Cerebellar cortex (tissue), 1 donor: ENCODE results near the gene PTPRC.
A peak's percentile ranks its signal among the peaks of the same experiment; 100 is the strongest.

Experiments used
- DNase-seq: peaks from one replicate; pipeline ENCODE4 v3.0.0-alpha.2; 2015; ENCODE audit warnings: low spot score

PTPRC gene

GRCh38 chr1:198676253-198676652 lies 37.4 kb downstream of the PTPRC start:
- DNase-seq, result no peak

GRCh38 chr1:198677027-198677426 lies 38.2 kb downstream of the PTPRC start:
- DNase-seq, result no peak

GRCh38 chr1:198677871-198678270 lies 39.0 kb downstream of the PTPRC start:
- no peak for DNase-seq

GRCh38 chr1:198678301-198678836 lies 39.5 kb downstream of the PTPRC start:
- no peak for DNase-seq

- no peak for DNase-seq
These were observed 40.1 kb downstream of the PTPRC start for GRCh38 chr1:198678901-198679329.

GRCh38 chr1:198679535-198680173 lies 40.8 kb downstream of the PTPRC start:
- DNase-seq, result no peak

- DNase-seq, result no peak
These were observed 41.5 kb downstream of the PTPRC start for GRCh38 chr1:198680174-198680875.

- DNase-seq, result no peak
These were observed 42.4 kb downstream of the PTPRC start for GRCh38 chr1:198681252-198681651.

- DNase-seq, result peak; percentile 5
These were observed 43.3 kb downstream of the PTPRC start for GRCh38 chr1:198681831-198682759.

GRCh38 chr1:198682850-198683249 lies 44.0 kb downstream of the PTPRC start:
- DNase-seq, result no peak

- DNase-seq, result no peak
These were observed 44.6 kb downstream of the PTPRC start for GRCh38 chr1:198683449-198683848.

GRCh38 chr1:198686069-198686728 lies 47.4 kb downstream of the PTPRC start:
- DNase-seq, result peak; percentile 12

- no peak for DNase-seq
These were observed 48.6 kb downstream of the PTPRC start for GRCh38 chr1:198687429-198687828.

GRCh38 chr1:198691063-198691462 lies 52.2 kb downstream of the PTPRC start:
- no peak for DNase-seq

- DNase-seq, result no peak
These were observed 54.5 kb downstream of the PTPRC start for GRCh38 chr1:198693321-198693720.

GRCh38 chr1:198694542-198694941 lies 55.7 kb downstream of the PTPRC start:
- DNase-seq, result no peak

- DNase-seq, result no peak
These were observed 57.4 kb downstream of the PTPRC start for GRCh38 chr1:198696211-198696610.

- peak; percentile 37 for DNase-seq
These were observed 60.6 kb downstream of the PTPRC start for GRCh38 chr1:198699167-198700015.

- DNase-seq, result no peak
These were observed 61.2 kb downstream of the PTPRC start for GRCh38 chr1:198700016-198700392.

- DNase-seq, result no peak
These were observed 61.6 kb downstream of the PTPRC start for GRCh38 chr1:198700396-198700795.

- no peak for DNase-seq
These were observed 62.4 kb downstream of the PTPRC start for GRCh38 chr1:198701250-198701649.
